Stimulated activated CD4-positive, alpha-beta T cell treated with anti-CD3 and anti-CD28 coated beads, Interleukin-2, amount 100 ng/mL, for 48 hours (primary cell): ENCODE measurements around the gene TMEM121.
"Not testable (repeated sequence)": the region's sequence is repeated elsewhere in the genome, so short reads cannot be mapped to it uniquely, and the experiment has no call there.

Source experiments
- DNase-seq, 2 donors: peaks; one replicate each; pipeline ENCODE4 v3.0.0-alpha.2; 2020

TMEM121 gene

DNA sequence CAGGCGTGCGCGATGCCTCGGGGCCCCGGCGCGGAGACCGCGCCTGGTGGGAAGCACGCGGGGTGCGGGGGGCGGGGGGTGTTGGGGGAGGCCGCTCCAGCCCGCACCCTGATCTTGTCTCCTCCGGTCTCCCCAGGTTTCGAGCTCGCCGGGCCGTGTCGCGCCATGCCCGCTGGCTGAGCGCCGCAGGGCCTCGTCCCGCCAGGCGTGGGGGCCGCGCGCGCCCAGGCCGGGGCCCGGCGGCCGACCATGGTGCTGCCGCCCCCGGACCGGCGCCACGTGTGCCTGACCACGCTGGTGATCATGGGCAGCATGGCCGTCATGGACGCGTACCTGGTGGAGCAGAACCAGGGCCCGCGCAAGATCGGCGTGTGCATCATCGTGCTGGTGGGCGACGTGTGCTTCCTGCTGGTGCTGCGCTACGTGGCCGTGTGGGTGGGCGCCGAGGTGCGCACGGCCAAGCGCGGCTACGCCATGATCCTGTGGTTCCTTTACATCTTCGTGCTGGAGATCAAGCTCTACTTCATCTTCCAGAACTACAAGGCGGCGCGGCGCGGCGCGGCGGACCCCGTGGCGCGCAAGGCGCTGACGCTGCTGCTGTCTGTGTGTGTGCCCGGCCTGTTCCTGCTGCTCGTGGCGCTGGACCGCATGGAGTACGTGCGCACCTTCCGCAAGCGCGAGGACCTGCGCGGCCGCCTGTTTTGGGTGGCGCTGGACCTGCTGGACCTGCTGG, 2.4 kb downstream of the TMEM121 start:
- peak in 1 of 2 donors; percentile 39 for DNase-seq

DNA sequence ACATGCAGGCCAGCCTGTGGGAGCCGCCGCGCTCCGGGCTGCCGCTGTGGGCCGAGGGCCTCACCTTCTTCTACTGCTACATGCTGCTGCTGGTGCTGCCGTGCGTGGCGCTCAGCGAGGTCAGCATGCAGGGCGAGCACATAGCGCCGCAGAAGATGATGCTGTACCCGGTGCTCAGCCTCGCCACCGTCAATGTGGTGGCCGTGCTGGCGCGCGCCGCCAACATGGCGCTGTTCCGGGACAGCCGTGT, 2.9 kb downstream of the TMEM121 start:
- no peak for DNase-seq

DNA sequence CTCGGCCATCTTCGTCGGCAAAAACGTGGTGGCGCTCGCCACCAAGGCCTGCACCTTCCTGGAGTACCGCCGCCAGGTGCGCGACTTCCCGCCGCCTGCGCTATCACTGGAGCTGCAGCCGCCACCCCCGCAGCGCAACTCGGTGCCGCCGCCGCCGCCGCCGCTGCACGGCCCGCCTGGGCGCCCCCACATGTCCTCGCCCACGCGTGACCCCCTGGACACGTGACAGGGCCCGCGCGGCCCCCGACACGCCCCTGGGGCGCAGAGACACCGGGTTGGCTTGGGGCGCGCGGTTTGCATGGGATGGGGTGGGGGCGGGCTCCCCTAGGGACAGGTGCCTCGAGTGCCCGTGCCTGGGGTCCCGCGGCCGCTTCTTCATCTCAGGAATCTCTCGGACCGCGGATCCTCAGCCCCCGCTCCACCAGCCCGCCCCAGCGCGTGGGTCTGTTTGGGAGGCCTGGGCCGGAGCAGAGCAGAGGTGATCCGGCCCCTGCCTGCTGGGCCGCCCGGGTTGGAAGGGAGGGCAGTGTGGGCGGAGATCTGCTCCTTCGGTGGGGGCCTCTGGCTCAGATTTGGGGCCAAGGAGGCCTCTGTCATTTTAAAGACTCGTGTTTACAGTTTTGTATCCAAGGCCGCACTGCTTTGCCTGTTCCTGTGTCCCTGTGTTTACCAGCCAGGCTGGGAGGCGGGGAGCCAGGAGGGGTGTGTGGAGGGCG, 3.3 kb downstream of the TMEM121 start:
- peak in 1 of 2 donors; percentile 29 for DNase-seq

DNA sequence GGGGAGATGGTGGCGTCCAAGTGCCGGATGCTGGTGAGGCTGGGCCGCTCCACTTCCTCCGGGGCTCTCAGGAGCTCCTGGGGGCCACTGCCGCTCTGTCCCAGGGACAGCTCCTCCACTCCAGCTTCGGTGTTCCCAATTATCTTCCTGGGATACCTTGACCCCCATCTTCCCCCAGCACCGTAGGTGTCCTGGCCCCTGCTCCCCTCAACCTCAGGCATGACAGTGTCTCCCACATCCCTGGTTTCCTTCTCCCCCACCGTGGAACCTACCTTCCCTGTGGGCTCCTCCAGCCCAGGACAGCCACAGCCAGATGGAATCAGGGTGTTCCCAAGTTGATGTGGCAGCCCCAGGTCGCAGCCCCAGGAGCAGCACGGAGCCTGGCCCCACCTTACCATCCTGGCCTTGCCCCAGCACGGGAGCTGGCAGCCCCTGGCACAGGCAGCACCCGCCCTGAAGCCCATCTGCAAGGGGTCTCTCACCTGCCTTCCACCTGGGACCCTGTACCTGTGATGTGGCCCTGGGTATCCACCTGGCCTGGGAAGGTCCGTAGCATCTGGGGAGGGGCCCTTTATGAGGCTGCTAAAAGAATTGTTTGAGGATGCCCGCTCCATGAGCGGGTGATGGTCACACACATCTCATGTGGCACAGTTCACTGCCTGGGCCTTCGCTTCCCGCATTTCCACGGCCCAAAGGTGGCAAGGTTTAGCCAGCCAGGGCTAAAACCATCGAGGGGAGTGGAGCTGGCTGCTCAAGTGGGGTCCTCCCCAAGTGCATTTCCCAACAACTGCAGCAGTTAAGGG, 4.1 kb downstream of the TMEM121 start:
- DNase-seq = no peak

DNA sequence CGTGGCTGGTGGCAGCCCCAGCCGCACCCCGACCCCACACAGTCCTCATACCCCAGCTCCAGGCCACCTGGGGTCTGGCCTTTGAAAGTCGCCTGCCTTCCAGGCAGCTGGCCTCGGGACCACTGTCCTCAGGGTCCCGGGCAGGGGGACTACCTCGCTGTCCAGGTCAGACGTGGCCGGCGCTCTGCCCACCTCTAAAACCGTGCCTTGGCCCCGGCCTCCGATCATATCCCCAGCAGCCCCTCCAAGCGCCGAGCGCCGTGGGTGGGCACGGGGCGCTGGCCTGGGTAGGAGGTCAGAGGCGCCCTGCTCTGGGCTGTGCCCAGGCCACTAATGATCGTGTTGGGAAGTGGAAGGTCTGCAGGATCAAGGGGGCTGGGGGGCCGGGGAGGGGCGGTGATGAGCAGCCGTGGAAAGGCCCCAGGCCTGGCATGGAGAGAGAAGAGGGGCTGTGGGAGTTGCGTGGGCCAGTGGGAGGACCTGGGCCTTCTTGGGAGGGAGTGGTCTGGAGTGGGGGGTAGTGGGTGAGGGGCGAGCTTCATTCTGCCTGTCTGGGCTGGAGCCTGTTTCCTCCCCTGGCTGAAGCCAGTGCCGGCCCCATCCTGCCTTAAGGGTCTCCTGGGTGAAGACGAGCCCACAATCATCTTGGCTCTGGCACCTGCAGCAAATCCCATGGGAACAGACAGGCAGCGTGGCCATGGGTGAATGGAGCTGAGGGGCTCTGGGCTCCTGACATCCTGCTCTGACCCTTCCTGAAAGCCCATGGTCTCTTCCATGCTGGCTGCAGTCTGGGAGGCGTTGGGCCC, 4.9 kb downstream of the TMEM121 start:
- no peak for DNase-seq

DNA sequence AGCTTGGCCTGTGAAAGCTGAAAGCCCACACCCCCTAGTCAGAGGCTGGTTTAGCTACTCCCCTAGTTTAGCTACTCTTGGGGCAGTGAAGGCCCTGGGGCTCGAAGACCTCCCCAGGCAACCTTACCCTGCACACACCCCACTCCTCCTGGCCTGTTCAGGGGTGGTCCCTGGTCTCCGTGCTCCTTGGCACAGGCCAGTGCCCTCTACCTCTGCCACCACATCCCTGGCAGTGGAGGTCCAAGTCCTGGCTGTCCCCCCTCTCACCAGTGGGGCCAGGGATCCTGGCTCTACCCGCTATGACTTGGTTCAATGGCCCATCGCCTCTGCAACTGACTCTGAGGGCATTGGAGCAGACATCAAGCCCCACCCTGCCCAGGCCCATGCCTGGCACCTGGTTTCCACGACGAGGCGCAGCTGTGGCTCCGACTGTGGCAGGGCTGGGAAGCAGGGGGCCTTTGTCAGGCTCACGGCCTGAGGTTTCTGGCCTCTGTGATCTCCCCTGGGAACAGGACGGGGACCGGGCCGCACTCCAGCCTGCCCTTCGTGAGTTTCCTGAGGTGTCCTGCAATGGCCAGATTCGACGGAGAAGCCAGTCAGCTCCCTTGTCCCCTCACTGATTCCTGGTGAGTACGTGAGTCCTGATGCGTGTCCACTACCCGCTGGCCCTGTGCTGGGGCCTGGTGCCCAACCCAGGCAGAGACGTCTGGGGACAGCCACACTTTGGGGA, 5.7 kb downstream of the TMEM121 start:
- DNase-seq = no peak

DNA sequence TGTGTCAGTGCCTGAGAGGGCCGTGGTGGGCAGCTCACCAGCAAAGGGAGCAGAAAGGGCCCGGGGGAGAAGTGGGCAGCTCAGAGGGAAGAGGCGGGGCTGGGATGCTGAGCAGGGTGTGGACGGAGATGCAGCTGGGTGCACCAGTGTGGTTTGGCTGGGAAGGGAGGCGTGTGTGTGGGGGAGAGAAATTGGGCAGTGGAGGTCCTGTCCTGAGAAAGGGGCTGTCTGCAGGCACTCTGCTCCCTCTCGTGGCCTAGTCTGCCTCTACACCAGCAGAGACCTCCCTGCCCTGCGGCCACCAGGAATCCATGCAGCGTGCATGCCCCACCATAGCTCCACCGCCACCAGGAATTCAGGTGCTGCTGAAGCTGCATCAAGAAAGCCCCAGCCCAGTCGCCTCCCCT, 6.4 kb downstream of the TMEM121 start:
- no peak for DNase-seq

DNA sequence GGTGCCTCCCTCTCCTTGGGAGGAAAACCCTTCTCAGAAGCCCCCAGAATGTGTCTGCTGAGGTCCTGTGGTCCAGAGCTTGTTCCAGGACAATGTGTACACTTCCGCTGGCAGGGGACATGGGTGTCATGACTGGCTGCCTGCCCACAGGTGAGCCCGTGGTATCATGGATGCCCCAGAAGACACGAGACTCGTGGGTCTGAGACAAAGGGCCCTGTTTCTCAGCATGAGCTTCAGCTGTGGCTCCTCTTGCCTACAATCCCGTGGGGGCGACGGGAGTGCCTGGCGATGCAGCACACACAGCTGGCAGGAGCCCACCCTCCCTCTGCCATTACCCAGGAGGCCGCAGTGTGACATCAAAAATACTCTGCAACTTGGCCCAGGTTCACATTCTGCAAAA, 7.0 kb downstream of the TMEM121 start:
- DNase-seq = no peak

DNA sequence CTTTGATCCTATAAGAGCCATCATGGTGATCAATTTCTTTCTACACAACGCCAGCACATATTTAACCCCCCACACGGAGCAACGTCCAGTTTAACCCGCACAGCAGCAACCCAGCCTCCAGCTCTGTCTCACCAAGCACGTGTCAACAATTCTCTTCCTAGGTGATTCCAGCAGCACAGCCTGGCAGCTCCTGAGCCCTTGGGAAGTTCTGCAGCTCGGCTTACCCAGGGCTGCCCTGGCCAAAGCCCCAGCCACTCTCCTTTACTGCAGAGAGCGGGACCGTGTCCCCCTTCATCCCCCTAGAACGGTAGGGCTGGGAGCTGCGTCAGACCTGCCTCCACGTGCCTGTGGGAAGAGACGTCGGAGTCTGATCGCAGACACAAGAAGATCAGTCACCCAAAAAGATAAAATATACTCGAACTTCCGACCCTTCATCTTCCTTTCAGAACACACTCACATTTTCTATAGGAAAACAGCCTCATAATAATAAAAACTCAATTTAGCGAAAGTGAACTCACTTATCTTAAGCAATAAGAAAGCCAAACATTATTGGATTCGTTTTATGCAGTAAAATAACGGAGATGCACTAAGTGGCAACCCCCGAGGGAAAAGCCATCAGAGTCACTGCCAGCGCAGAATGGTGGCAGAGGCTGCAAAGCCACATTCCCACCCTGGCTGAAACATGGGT, 7.6 kb downstream of the TMEM121 start:
- DNase-seq = no peak

DNA sequence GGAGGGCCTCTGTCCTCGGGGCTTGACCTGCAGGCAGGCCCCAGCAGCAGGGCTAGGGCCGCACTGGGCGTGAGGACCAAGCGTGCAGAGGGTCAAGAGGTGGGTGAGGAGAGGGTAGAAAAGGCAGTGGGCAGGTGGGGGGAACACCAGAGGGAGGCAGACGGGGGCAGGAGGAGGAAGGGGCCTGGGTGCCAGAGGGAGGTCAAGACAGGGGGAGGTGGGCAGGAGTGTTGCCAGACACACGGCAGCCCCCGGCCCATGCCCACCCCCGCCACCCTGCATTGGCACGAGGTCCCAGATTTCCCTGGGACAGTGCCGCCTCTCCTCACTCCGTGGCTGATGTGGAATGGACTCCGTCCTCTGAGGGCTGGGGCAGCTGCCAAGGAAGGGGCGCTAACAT, 8.2 kb downstream of the TMEM121 start:
- DNase-seq = no peak

DNA sequence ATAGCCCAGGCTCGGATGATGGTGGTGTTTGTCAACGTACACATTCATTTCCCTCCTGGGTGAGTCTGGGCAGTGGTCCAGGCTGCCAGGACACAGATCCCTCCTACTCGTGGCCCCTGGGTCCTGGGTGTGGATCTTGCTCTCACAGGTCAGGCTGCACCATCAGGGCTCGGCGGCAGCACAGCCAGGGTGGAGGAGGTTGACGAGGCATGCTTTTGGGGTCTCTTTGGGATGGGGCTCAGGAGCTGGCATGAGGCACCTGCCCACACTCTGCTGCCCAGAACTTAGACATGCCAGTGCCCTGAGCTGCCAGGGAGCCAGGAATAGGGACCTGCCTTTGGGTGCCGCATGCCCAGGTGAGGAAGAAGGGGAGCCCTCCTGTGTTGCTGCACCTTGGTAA, 9.7 kb downstream of the TMEM121 start:
- DNase-seq = no peak

DNA sequence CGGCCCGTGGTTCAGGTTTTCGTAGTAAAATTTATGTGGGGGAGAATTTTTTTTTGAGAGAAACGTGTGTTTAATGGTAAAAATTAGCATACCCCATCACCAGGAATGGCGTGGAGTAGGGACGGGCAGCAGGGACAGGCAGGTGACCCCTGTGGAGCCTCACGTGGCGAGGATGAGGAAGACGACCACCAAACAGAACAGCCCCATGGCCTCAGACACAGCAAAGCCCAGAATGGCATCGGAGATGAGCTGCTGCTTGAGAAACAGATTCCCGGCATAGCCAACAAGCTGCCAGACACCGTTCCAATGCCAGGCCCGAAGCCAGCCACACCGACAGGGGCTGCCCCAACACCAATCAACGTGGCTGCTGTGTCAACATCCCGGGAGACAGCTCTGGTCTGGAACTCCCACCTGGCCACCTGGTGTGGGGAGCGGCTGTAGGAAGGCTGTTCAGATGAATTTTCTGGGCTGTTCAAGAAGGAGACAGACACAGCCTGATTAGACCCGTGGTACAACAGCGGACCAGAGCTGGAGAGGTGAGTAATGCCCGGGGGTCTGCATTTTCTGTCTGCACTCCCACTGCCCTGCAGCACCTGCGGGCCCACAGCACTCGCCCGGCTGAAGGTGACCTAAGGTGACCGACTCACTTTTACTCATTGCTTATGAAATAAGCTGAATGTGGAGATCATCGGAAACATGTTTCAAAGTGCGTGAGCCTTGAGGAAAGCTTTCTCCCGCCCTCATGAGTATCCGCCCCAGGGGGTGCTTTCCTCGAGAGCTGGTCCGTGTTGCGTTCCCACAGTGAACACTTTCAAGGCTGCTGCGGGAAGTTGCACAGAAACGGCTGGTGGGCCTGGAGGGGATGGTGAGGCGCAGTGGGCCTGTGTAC, 10.6 kb downstream of the TMEM121 start:
- no peak for DNase-seq

DNA sequence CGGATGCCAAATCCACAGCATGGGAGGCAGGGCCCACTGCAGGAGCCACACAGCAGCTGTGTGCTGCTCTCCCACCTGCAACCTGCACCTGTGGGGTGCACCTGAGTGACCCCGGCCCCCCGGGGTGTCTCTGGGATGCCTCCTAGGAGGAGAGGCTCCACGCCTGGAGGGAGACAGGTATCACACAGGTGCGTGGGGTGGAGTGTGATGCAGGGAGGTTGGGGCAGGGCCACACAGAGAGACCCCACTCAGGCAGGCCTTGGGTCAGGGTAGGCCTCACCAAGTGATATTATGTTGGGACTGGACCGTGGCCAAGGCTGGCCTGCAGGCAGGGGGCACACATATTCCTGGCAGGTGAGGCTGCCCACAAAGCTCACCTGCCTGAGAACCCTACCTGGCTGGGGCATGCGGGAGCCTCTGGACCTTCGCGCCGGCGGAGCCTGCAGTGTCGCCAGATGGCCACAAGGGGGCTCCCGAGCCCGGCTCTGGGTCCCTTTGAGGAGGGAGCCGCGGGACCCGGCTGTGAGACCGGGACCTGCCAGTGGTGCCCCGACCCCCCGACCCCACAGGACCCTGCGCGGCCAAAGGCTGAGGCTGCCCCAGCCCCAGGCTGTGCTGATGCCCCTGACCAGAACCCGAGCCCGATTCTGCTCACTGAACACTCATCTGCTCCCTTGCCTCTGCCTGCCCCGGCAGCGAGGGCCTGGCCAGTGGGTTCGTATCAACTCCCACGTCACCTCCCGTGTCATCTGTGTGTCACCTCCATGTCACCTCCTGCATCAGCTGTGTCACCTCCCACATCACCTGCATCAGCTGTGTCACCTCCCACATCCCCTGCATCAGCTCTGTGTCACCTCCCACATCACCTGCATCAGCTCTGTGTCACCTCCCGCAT, 11.4 kb downstream of the TMEM121 start:
- peak; percentile 75 to 81 for DNase-seq

DNA sequence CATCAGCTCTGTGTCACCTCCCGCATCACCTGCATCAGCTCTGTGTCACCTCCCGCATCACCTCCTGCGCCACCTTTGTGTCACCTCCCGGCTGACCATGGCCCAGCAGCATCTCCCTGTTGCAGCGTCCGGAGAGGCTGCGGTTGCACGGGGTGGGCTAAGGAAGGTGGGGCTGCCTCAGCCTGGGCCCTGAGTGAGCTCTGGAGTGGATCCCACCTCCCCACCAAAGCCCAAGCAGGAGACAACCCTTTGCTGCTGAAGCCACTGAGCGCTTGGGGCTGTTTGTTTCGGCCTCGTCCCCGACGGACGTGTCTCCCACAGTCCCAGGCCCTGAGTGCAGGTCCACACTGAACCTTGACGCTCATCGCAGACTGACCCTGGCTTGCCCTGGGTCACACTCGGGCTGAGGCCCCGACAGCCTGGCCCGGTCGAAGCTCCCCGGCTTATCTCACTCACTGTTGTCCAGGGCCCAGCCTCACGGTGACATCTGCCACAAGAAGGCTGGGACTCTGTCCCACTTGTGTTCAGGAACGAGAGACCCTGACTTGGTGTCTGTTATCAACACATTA, 12.2 kb downstream of the TMEM121 start:
- DNase-seq = no peak

DNA sequence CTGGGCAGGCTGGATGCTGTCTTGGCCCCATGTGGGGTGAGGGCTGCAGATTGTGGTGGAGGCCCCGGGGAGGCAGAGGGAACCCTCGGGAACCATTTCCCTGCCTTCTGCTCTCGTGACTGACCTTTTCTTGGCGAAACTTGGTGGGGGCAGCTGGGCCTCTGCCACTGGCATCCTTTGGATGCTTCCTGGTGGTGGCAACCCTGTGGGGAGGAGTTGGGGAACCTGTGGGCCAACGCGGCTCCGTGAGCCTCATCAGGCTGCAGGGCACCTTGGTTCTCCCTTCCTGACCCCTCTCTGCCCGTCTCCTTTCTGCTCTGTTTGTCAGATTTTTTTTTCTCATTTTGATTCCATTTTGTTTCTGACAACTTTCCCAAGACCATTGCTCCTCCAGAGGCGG, 14.4 kb downstream of the TMEM121 start:
- DNase-seq = no peak

DNA sequence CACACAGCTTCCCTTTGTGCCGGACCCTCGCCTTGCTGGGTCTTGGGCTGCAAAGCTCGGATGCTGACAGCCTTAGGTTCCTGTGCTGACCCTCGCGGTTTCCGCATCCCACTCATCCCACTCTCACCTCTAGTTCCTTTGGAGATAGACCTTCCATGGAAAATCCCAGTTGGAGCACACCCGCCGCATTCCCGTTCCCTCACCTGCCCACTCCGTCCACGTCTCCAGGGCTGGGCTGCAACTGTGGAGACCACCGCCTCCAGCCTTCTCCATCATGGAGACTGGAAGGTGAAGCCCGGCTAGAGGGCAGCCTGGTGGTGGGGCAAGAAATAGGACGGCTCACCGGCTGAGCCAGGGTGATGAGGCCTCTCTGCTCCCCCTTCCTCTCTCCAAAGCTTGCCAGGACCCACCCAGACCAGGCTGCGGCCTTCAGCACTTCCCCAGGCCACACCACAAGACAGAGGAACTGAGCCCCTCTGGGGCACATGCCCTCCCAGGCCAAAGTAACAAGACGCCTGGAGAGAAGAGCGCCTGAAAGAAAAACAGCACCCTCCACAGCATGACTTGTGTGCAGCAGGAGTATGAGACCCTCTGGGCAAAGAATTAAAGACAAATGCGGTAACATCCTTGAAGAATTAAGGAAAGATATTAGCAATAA, 15.0 kb downstream of the TMEM121 start:
- no peak for DNase-seq

DNA sequence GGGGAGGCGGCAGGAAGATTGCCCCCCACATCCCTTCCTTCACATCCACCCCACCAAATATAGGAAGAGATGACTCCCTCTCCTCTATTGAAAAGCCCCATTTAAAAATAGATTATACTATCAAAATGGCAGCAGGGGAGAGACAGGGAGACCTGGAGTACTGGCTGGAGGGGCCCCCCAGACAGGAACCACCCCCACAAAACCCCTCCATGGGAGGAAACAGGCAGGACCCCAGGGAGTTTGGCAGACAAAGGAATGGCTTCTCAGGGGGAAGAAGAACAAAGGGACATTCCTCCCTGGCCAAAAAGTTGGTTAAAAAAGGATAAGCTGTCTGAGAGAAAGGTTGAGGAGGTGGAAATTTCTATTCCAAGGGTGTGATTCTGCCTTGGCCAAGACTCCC, 19.3 kb downstream of the TMEM121 start:
- DNase-seq = not testable (repeated sequence)

DNA sequence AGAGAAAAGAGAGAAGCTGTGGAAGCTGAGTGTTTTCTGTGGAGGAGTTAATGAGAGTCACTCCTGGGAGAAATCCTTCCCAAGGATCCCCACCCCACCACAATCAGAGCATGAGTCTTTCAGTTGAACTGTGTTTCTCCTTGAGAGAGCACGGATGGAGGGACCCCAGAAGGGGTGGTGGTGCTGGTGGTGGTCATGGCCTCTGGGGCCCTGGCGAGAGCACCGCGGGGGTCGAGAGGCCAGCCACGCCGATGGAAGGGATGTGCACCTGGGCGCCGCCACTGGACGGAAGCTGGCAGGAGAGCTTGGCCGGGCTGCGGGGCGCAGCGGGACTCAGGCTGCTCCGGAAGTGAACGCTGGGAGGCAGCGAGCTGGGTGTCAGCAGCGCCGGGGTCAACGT, 20.0 kb downstream of the TMEM121 start:
- DNase-seq = not testable (repeated sequence)

DNA sequence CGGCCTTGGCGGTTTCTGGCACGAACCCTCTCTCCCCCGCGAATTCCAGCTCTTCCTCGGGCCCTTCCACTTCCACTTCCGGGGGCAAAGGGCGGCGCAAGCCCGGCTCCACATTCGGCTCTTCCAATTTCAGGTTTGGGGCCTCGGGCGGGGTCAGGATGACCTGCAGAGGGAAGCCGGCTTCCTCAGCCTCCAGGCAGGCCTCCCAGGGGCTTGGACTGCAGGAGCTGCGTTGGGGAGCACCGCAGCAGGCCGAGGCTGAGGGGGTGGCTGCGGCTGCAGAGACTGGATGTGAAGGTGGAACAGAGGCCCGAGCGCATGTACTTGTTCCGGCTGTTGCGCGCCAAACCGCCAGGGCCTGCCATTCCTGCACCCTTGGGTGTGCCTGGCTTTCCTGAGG, 20.7 kb downstream of the TMEM121 start:
- not testable (repeated sequence) for DNase-seq
